ENCODE data around the gene GTPBP4. TPM values are rescaled to one million over a fixed set of nuclear protein-coding genes. Genes with fewer than 3 reads are reported as not detected.
"Not testable (repeated sequence)": the region's sequence is repeated elsewhere in the genome, so short reads cannot be mapped to it uniquely, and the experiment has no call there.

The GTPBP4 gene
- total RNA-seq, 4 donors from 2014 or later, result 18.3 to 39.1 (median 27.4) TPM

GRCh38 chr10:1037098-1037497 lies 48.9 kb downstream of the GTPBP4 start:
- Histone ChIP-seq H3K27ac (replicated peaks in 1 of 4) (no peak overlapping the region), H3K4me1 (no peaks in the 10 kb centered on the region), H3K27me3 (no peaks in the 10 kb centered on the region), H3K4me3 (no peak overlapping the region), H3K9me3 (no peaks in the 10 kb centered on the region), H3K36me3 (peaks cover 6 to 53% (median 36%) of the 10 kb centered on the region in 4 donors)
- 82% methylated on average over 11 of the region's 11 CpGs for WGBS
- intact Hi-C loops (cut with DNase I), result no loop called here
- DNase-seq (ENCODE audit: extremely low spot score), result no peak
- TF ChIP-seq CTCF (IDR thresholded peaks at IDR 0.05) (no peak), POLR2A (IDR thresholded peaks at IDR 0.05; ENCODE audit: low read depth) (no peak), EP300 (IDR thresholded peaks at IDR 0.05) (no peak), POLR2AphosphoS5 (IDR thresholded peaks at IDR 0.05) (no peak)

- peaks cover 13 to 70% (median 47%) of the 10 kb centered on the region in 4 donors for H3K36me3 ChIP-seq
These were observed 50.5 kb downstream of the GTPBP4 start for GRCh38 chr10:1038769-1039168.

GRCh38 chr10:1040133-1040532 lies 51.9 kb downstream of the GTPBP4 start:
- H3K4me1 ChIP-seq, result peaks cover 6 to 11% (median 9%) of the 10 kb centered on the region in 4 donors
- DNase-seq (ENCODE audit: extremely low spot score), result no peak
- 82% methylated on average over 3 of the region's 3 CpGs for WGBS
- no peak overlapping the region for H3K4me3 ChIP-seq
- peaks cover 13 to 72% (median 48%) of the 10 kb centered on the region in 4 donors for H3K36me3 ChIP-seq
- intact Hi-C loops (cut with DNase I), result no loop called here
- H3K27ac ChIP-seq (replicated peaks in 1 of 4), result no peak overlapping the region
- no peaks in the 10 kb centered on the region for H3K9me3 ChIP-seq
- no peak for TF ChIP-seq POLR2A (IDR thresholded peaks at IDR 0.05; ENCODE audit: low read depth)
- TF ChIP-seq POLR2AphosphoS5 (IDR thresholded peaks at IDR 0.05), result no peak
- TF ChIP-seq CTCF (IDR thresholded peaks at IDR 0.05), result no peak
- TF ChIP-seq EP300 (IDR thresholded peaks at IDR 0.05), result no peak
- H3K27me3 ChIP-seq, result no peaks in the 10 kb centered on the region

More at GRCh38 chr10:1038769-1039168, 50.5 kb downstream of the GTPBP4 start:
- H3K4me1 ChIP-seq; H3K27ac ChIP-seq (replicated peaks in 1 of 4); H3K4me3 ChIP-seq; H3K9me3 ChIP-seq; DNase-seq (ENCODE audit: extremely low spot score); intact Hi-C loops (cut with DNase I); H3K27me3 ChIP-seq: not testable (repeated sequence)
- 92% methylated on average over 7 of the region's 20 CpGs for WGBS

GRCh38 chr10:1041514-1041913 lies 53.3 kb downstream of the GTPBP4 start:
- Histone ChIP-seq H3K4me3 (no peak overlapping the region), H3K4me1 (peaks cover 7 to 22% (median 14%) of the 10 kb centered on the region in 4 donors), H3K9me3 (no peaks in the 10 kb centered on the region), H3K36me3 (peaks cover 13 to 69% (median 47%) of the 10 kb centered on the region in 4 donors), H3K27ac (replicated peaks in 1 of 4) (no peak overlapping the region), H3K27me3 (no peaks in the 10 kb centered on the region)
- no peak for TF ChIP-seq CTCF (IDR thresholded peaks at IDR 0.05)
- no peak for TF ChIP-seq POLR2AphosphoS5 (IDR thresholded peaks at IDR 0.05)
- TF ChIP-seq EP300 (IDR thresholded peaks at IDR 0.05), result no peak
- no peak for TF ChIP-seq POLR2A (IDR thresholded peaks at IDR 0.05; ENCODE audit: low read depth)
- DNase-seq (ENCODE audit: extremely low spot score), result no peak
- intact Hi-C loops (cut with DNase I), result no loop called here
- WGBS, result 93% methylated on average over 9 of the region's 9 CpGs

GRCh38 chr10:1043532-1043995 lies 55.3 kb downstream of the GTPBP4 start:
- Histone ChIP-seq H3K27me3 (no peaks in the 10 kb centered on the region), H3K9me3 (no peaks in the 10 kb centered on the region), H3K4me3 (peak overlapping the region in 2 of 4 donors; percentile 10 to 25), H3K36me3 (peaks cover 13 to 51% (median 35%) of the 10 kb centered on the region in 4 donors), H3K4me1 (peaks cover 14 to 32% (median 23%) of the 10 kb centered on the region in 4 donors), H3K27ac (replicated peaks in 1 of 4) (peak overlapping the region; percentile 38 to 69 (median 48))
- 66% methylated on average over 12 of the region's 12 CpGs for WGBS
- DNase-seq (ENCODE audit: extremely low spot score), result no peak
- no peak for TF ChIP-seq POLR2A (IDR thresholded peaks at IDR 0.05; ENCODE audit: low read depth)
- peak; percentile 74 to 75 for TF ChIP-seq POLR2AphosphoS5 (IDR thresholded peaks at IDR 0.05)
- intact Hi-C loops (cut with DNase I), result no loop called here

GRCh38 chr10:1044146-1044545 lies 55.9 kb downstream of the GTPBP4 start:
- intact Hi-C loops (cut with DNase I), result no loop called here
- 57% methylated on average over 4 of the region's 4 CpGs for WGBS
- TF ChIP-seq POLR2A (IDR thresholded peaks at IDR 0.05; ENCODE audit: low read depth) (no peak), POLR2AphosphoS5 (IDR thresholded peaks at IDR 0.05) (no peak), EP300 (IDR thresholded peaks at IDR 0.05) (no peak), CTCF (IDR thresholded peaks at IDR 0.05) (no peak)
- H3K4me3 ChIP-seq, result no peak overlapping the region
- H3K27ac ChIP-seq (replicated peaks in 1 of 4), result peak overlapping the region; percentile 38 to 69 (median 48)
- no peaks in the 10 kb centered on the region for H3K9me3 ChIP-seq
- no peaks in the 10 kb centered on the region for H3K27me3 ChIP-seq
- DNase-seq (ENCODE audit: extremely low spot score), result no peak
- peaks cover 14 to 32% (median 23%) of the 10 kb centered on the region in 4 donors for H3K4me1 ChIP-seq
- H3K36me3 ChIP-seq, result peaks cover 13 to 47% (median 33%) of the 10 kb centered on the region in 4 donors

Measured in esophagus muscularis mucosa (tissue), 4 donors.